DMS153 treated with DMSO at 0.1 percent for 48 hours (cell line): ENCODE measurements around the gene CASZ1.

Experiments
- DNase-seq: peaks from one replicate; lab custom pipeline; 2025; ENCODE audit not compliant: unreplicated experiment; lab: John Stamatoyannopoulos, UW

CASZ1 gene

DNA sequence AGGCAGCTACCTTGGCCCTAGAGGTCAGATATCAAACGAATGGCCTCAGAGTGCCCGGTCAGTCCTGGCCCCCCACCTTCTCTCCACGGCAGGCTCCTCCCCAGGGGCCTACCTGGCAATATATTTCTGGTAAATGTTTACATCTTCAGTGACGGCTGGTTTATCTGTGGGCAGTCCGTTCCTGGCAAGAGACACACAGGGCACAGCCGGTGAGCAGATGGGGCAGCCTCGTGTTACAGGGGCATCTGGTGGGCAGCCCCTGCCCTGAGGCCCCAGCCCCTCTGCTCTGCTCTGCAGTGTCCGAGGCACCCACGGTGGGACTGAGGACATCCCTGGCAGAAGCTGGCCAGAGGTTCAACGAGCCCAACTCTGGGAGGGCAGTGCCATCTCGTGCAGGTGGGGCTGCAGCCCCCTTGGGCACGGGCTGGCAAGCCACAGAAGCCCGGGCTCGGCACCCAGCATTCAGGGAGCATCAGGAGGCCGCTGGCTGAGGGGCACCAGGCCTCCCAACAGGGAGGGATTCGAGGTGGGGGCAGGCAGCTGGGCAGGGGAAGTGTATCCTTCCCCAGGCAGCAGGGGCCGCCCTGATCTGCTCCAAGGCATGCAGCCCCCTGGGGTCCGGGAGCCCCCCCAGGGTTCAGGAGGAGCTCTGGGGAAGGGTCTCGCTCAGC is 137.9 kb downstream of the CASZ1 start:
- no peak for DNase-seq

- no peak for DNase-seq
These were observed 139.2 kb downstream of the CASZ1 start for GRCh38 chr1:10657088-10657847.

- DNase-seq = no peak
These were observed 140.0 kb downstream of the CASZ1 start for GRCh38 chr1:10656431-10656830.

DNA sequence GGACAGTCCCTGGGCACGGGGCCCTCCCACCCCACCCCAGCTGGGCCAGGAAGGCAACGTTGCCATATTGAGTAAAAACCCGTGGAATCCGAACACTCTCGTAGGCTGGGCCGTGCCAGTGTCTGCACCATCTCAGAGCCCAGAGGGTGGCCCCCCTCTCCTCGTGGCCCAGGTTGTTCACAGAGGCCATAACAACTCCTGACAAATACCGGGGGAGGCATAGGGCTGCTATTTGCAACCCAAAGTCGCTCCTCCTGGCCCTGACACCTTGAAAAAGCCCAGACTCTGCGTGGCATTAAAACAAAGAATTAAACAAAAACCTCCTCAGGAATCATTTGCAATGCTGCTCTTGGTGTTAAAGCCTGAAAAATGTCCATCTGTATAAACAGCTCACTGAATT is 141.4 kb downstream of the CASZ1 start:
- no peak for DNase-seq

GRCh38 chr1:10653370-10654125 is 142.9 kb downstream of the CASZ1 start:
- DNase-seq = no peak

DNA sequence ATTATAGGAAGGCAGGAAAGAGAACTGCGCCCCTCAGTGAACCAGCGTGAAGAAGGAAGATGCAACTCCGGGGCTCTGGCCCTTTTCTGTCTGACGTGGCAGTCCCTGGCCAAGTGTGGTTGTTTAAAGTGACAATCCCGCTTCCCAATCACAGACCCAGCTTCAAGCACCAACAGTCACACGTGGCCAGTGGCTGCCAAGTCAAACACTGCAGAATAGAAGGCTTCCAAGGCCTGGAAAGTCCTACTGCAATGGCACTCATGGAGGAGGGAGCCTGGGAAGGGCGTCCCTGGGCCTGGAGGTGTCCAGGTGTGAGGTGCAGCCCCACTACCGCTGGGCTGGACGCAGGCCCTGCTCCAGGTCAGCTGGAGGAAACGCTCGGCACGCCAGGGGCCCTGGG is 143.8 kb downstream of the CASZ1 start:
- no peak for DNase-seq

- no peak for DNase-seq
These were observed 144.7 kb downstream of the CASZ1 start for GRCh38 chr1:10651793-10652192.

DNA sequence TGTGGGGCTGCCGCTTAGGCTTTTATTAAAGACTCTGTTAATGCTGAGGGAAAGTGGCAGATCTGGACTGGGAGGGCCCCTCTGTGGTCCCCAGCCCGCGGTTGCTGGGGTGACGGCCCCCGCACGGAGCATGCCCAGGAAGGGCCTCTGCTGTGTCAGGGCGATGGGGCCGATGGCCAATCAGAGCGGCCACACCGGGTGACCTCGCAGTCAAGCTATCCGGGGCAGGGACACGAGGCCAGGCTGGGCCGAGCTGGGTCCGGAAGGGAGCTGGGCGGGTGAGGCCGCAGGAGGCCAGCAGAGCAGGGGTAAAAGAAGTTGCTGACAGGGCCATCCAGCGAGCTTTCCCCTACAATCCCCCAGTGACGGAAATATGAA is 145.1 kb downstream of the CASZ1 start:
- DNase-seq = no peak

GRCh38 chr1:10650556-10651388 is 145.7 kb downstream of the CASZ1 start:
- DNase-seq = no peak

DNA sequence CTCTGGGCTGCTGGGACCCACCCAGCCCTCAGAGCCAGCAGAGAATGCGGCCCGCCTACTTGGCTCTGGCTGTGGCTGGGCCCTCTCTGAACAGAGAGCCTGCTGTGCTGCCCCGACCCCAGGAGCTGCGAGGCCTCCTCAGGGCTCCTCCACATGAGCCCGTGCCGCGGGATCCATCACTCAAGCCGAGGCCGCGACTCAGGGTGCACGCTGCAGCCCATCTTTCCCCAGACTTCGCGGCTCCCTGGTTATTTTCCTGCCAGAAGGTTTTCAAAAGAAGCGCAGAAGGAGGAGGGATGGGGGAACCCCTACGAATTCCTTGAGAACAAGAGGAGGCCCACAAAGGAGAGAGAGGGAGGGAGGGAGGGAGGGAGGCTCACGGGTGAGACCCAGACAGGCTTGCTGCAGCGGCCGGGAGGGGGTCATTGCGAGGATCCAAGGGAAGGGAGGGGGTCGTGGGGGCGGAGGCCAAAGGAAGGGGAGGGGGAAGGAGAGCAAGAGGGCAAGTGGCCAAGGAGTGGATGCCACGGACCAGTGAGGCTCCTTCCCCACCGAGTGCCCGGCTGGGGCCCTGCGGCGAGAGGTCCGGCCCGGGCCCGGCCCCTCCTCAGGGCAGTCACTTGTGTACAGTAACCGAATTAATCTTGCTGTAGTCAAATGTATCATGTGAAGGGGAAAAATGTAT is 146.8 kb downstream of the CASZ1 start:
- DNase-seq = no peak

GRCh38 chr1:10648689-10649516 is 147.5 kb downstream of the CASZ1 start:
- no peak for DNase-seq

- DNase-seq = no peak
These were observed 148.9 kb downstream of the CASZ1 start for GRCh38 chr1:10647414-10648170.

DNA sequence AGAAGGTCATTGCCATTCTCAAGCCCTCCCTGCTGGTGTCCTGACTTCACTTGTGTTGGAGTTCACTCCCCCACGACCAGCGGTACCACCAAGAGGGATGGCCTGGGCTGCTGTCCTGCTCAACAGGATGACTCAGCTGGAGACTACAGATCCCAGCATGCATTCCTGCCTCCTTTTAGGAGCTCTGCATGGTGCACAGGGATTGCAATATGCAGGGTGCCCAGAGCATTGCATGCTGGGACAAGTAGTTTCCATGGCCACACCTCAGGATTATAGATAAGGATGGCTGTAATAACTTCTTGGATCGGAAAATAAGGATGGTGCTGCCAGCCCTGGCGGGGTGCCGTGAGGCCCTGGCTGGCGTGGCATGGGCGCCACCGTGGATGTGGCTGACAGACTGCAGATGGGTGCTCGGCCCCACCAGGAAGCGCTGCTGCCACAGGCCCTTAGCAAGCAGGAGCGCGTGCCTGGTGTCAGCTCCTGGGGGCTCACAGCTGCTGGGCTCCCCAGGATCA is 150.0 kb downstream of the CASZ1 start:
- DNase-seq = no peak

DNA sequence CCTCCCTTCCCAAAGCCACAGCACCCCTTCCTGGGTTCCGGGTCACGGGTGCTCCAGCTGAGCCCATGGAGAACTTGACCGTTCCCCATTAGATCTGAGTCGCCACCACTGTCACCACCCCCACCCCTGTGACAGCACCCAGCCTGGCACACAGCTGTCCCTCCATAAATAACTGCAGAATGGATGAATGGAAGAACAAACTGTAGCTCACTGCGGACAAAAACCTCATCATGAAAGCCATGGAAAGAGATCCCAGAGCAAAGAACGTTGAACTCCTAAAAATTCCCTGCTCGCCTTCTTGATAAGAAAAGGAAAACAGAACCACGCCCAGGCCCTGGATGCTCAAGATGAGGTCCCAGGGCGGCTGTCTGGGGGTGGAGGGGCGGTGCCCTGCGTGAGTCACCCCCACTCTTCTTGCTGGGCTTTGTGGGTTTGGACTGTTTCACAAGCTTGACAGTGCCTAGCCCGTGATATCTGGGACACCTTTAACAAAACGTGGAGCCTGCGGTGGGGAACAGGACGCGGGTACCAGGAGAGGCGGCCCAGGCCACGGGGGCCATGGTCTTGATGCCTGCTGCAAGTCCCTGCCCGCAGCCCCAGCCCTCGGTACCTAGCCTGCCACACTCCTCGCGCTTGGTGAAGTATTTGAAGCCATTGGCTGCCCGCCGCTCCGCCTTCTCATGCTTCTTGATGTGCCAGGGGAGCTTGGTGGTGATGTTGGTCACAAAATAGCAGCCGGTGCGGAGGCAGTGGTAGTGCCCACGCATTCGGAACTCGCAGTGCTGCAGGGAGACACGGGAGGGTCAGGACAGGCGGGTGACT is 151.9 kb downstream of the CASZ1 start:
- DNase-seq = no peak

- DNase-seq = peak; percentile 81
These were observed 152.7 kb downstream of the CASZ1 start for GRCh38 chr1:10643607-10644306.

DNA sequence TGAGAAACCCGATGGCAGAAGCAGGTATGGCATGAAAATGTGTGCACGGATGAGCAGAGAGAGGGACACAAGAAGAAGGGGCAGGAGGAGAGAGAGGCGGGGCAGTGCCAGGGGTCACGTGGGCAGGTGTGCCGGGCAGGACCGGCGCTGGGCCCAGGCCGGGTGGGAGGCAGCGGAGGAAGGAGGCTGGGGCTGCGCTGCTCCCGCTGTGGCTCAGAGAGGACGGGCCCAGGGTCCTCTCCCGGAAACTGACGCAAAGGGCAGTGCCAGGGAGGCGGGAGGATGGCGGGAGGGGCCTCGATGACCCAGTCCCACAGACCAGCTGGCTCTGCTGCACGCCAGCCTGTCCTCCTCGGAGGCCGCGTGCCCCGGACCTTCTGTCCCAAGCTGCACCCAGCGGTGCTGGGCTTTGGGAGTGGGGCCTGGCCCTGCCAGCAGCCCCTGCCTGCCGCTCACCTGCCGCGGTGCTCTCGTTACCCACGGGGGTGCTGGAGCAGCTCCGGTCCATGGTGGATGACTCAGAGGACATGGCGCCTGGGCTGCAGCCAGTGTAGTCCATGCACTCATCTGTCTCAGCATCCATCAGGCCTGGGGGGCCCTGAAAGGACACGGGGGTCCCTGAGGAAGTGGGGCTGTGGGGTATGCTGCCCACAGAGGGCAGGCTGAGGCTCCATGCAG is 153.9 kb downstream of the CASZ1 start:
- DNase-seq = no peak

GRCh38 chr1:10641976-10642375 is 154.5 kb downstream of the CASZ1 start:
- no peak for DNase-seq
